H9 (cell line): ENCODE measurements around the gene TNNT2. TPM values are rescaled to one million over a fixed set of nuclear protein-coding genes. Genes with fewer than 3 reads are reported as not detected.
A peak's percentile ranks its signal among the peaks of the same experiment; 100 is the strongest.

ENCODE experiments used
- DNase-seq: peaks from one replicate; pipeline ENCODE4 v3.0.0-alpha.2; 2017
- H2AFZ ChIP-seq: one replicate; pipeline ENCODE4 v1.6.1; 2013; ENCODE audit warnings: mild to moderate bottlenecking, low read length, control low read depth, moderate library complexity
- H2AK5ac ChIP-seq: 2 replicates; pipeline ENCODE4 v1.6.1; 2013; ENCODE audit warnings: low read length, control low read depth, mixed read lengths; ENCODE audit not compliant: insufficient read length
- H2BK120ac ChIP-seq: one replicate; pipeline ENCODE4 v1.6.1; 2013; ENCODE audit warnings: low read depth, mild to moderate bottlenecking, low read length, control low read depth, inconsistent platforms; ENCODE audit not compliant: poor library complexity, severe bottlenecking
- H2BK12ac ChIP-seq: 2 replicates; pipeline ENCODE4 v1.6.1; 2013; ENCODE audit warnings: low read length, control low read depth, mixed read lengths, low read depth; ENCODE audit not compliant: insufficient read length
- H2BK15ac ChIP-seq: 2 replicates; pipeline ENCODE4 v1.6.1; 2013; ENCODE audit warnings: low read depth, low read length, control low read depth
- H2BK20ac ChIP-seq: one replicate; pipeline ENCODE4 v1.6.1; 2013; ENCODE audit warnings: low read depth, mild to moderate bottlenecking, low read length, control low read depth, inconsistent platforms; ENCODE audit not compliant: poor library complexity, severe bottlenecking
- H2BK5ac ChIP-seq: 2 replicates; pipeline ENCODE4 v1.6.1; 2013; ENCODE audit warnings: low read length, control low read depth, mixed read lengths; ENCODE audit not compliant: insufficient read length
- H3K14ac ChIP-seq: 2 replicates; pipeline ENCODE4 v1.6.1; 2013; ENCODE audit warnings: low read length, control low read depth; ENCODE audit not compliant: insufficient read depth
- H3K18ac ChIP-seq: 2 replicates; pipeline ENCODE4 v1.6.1; 2013; ENCODE audit warnings: low read depth, mild to moderate bottlenecking, mixed read lengths, low read length, control low read depth; ENCODE audit not compliant: insufficient read length
- H3K23ac ChIP-seq: 2 replicates; pipeline ENCODE4 v1.6.1; 2013; ENCODE audit warnings: low read length, control low read depth, mixed read lengths, low read depth; ENCODE audit not compliant: insufficient read length
- H3K23me2 ChIP-seq: 2 replicates; pipeline ENCODE4 v1.6.1; 2013; ENCODE audit warnings: low read depth, mild to moderate bottlenecking, mixed read lengths, low read length, control low read depth; ENCODE audit not compliant: insufficient read length, poor library complexity, severe bottlenecking
- H3K27ac ChIP-seq: 2 replicates; pipeline ENCODE4 v1.5.1; 2013; ENCODE audit warnings: low read length, control low read depth, mixed read lengths, low read depth; ENCODE audit not compliant: insufficient read length
- H3K27me3 ChIP-seq: 2 replicates; pipeline ENCODE4 v1.6.1; 2013; ENCODE audit warnings: low read length, control low read depth, inconsistent platforms; ENCODE audit not compliant: insufficient read depth
- H3K4ac ChIP-seq: 2 replicates; pipeline ENCODE4 v1.6.1; 2013; ENCODE audit warnings: low read depth, mild to moderate bottlenecking, control low read depth, inconsistent platforms, low read length, moderate library complexity
- H3K4me1 ChIP-seq: 2 replicates; pipeline ENCODE4 v1.6.1; 2013; ENCODE audit warnings: low read length, control low read depth, inconsistent platforms; ENCODE audit not compliant: insufficient read depth
- H3K4me2 ChIP-seq: 2 replicates; pipeline ENCODE4 v1.6.1; 2013; ENCODE audit warnings: low read length, control low read depth, mixed read lengths; ENCODE audit not compliant: insufficient read length, insufficient read depth
- H3K56ac ChIP-seq: 2 replicates; pipeline ENCODE4 v1.6.1; 2013; ENCODE audit warnings: low read depth, mild to moderate bottlenecking, mixed read lengths, low read length, control low read depth; ENCODE audit not compliant: insufficient read length
- H3K79me1 ChIP-seq: 2 replicates; pipeline ENCODE4 v1.6.1; 2013; ENCODE audit warnings: low read depth, mild to moderate bottlenecking, moderate library complexity, low read length, control low read depth, inconsistent platforms; ENCODE audit not compliant: insufficient read depth, poor library complexity, severe bottlenecking
- H3K79me2 ChIP-seq: 2 replicates; pipeline ENCODE4 v1.6.1; 2013; ENCODE audit warnings: low read length, control low read depth, inconsistent platforms; ENCODE audit not compliant: insufficient read depth
- H3K9ac ChIP-seq: 2 replicates; pipeline ENCODE4 v1.6.1; 2013; ENCODE audit warnings: low read length, control low read depth, mixed read lengths; ENCODE audit not compliant: insufficient read length; ENCODE audit errors: extremely low read depth
- H3K9me3 ChIP-seq: one replicate; pipeline ENCODE4 v1.6.1; 2013; ENCODE audit warnings: low read depth, low read length, inconsistent platforms; ENCODE audit not compliant: control insufficient read depth
- H3T11ph ChIP-seq: one replicate; pipeline ENCODE4 v1.6.1; 2013; ENCODE audit warnings: mild to moderate bottlenecking, low read length, control low read depth, inconsistent platforms
- H4K20me1 ChIP-seq: one replicate; pipeline ENCODE4 v1.6.1; 2013; ENCODE audit not compliant: control insufficient read depth, insufficient read length, insufficient read depth
- H4K5ac ChIP-seq: 2 replicates; pipeline ENCODE4 v1.6.1; 2013; ENCODE audit warnings: low read depth, mild to moderate bottlenecking, mixed read lengths, low read length, control low read depth; ENCODE audit not compliant: insufficient read length
- H4K8ac ChIP-seq: replicated peaks from 2 replicates; pipeline ENCODE4 v1.6.1; 2013; ENCODE audit warnings: low read length, control low read depth, mixed read lengths, low read depth; ENCODE audit not compliant: insufficient read length
- H4K91ac ChIP-seq: 2 replicates; pipeline ENCODE4 v1.6.1; 2013; ENCODE audit warnings: low read depth, mild to moderate bottlenecking, moderate library complexity, mixed read lengths, low read length, control low read depth; ENCODE audit not compliant: insufficient read length
- H3K27ac Mint-ChIP-seq, 3 experiments: 2 replicates in 2 of 3; 3 replicates in 1 of 3; pipeline ENCODE4 v1.8.0; 2020 to 2021; ENCODE audit warnings: mixed read lengths in 3 of 3, mild to moderate bottlenecking in 1 of 3, moderate library complexity in 1 of 3
- H3K27me3 Mint-ChIP-seq: 2 replicates; pipeline ENCODE4 v1.8.0; 2021; ENCODE audit warnings: low read depth, mild to moderate bottlenecking, moderate library complexity, mixed read lengths
- H3K36me3 Mint-ChIP-seq, 3 experiments: 2 replicates in 2 of 3; 3 replicates in 1 of 3; pipeline ENCODE4 v1.8.0; 2020 to 2021; ENCODE audit warnings: low read depth in 3 of 3, mixed read lengths in 3 of 3; ENCODE audit not compliant: insufficient read depth in 1 of 3
- H3K4me1 Mint-ChIP-seq, 2 experiments: 2 replicates each; pipeline ENCODE4 v1.8.0; 2020; ENCODE audit warnings: mixed read lengths in 2 of 2
- H3K4me3 Mint-ChIP-seq, 2 experiments: 2 replicates in 1 of 2; 3 replicates in 1 of 2; pipeline ENCODE4 v1.8.0; 2020 to 2021; ENCODE audit warnings: mild to moderate bottlenecking in 2 of 2, mixed read lengths in 2 of 2, moderate library complexity in 1 of 2
- H3K9me3 Mint-ChIP-seq, 2 experiments: 2 replicates in 1 of 2; 3 replicates in 1 of 2; pipeline ENCODE4 v1.8.0; 2020; ENCODE audit warnings: mild to moderate bottlenecking in 2 of 2, mixed read lengths in 2 of 2, moderate library complexity in 1 of 2
- CTCF ChIP-seq: fragments of 200-600 bp; sonication (generic); conservative IDR thresholded peaks from 3 replicates; pipeline ENCODE4 v1.8.0; 2021; ENCODE audit warnings: antibody characterized with exemption, mild to moderate bottlenecking
- WGBS: extraction: QIAGEN DNeasy Blood & Tissue Kit; methylation state at CpG from one replicate; pipeline ENCODE4 v1.1.7; 2013; ENCODE audit warnings: missing lambda C conversion rate, low lambda C conversion rate, mixed read lengths; ENCODE audit not compliant: insufficient read length; ENCODE audit errors: extremely low coverage; 5-methylcytosine and 5-hydroxymethylcytosine counted together
- total RNA-seq: library from RNA; stranded (reverse); gene quantifications from 2 replicates; pipeline ENCODE4 v1.2.1, GENCODE V29; 2021

TNNT2 gene
- total RNA-seq, 1 experiment from 2014 or later = 8.6 TPM

- H3K23ac ChIP-seq = no peak overlapping the region
- H3K14ac ChIP-seq = no peak overlapping the region
- H2BK5ac ChIP-seq = no peak overlapping the region
- no peak overlapping the region for H2AK5ac ChIP-seq
- H4K91ac ChIP-seq = no peak overlapping the region
- H3K27ac Mint-ChIP-seq = peak overlapping the region in 1 of 3 experiments; percentile 30; a peak in 1 of 7 replicates
- H3K36me3 Mint-ChIP-seq = peaks cover 0 to 2% (median 0%) of the 10 kb centered on the region in 3 experiments; a peak in 2 of 7 replicates
- H3K9me3 Mint-ChIP-seq = no peaks in the 10 kb centered on the region; a peak in 1 of 5 replicates
- H3K9me3 ChIP-seq = no peaks in the 10 kb centered on the region
- no peak overlapping the region for H3T11ph ChIP-seq
- no peaks in the 10 kb centered on the region for H3K79me1 ChIP-seq
- no peak overlapping the region for H3K18ac ChIP-seq
- TF ChIP-seq CTCF = no peak
- H2BK12ac ChIP-seq = no peak overlapping the region
- H4K8ac ChIP-seq = no peak overlapping the region
- H3K27me3 ChIP-seq = peaks cover 5% of the 10 kb centered on the region; the same call in 1 of the 2 replicates
- peaks cover 17% of the 10 kb centered on the region for H3K27me3 Mint-ChIP-seq
- H2BK120ac ChIP-seq = no peak overlapping the region
- no peak for DNase-seq
- no peak overlapping the region for H3K4ac ChIP-seq
- H3K56ac ChIP-seq = no peak overlapping the region
- H4K20me1 ChIP-seq = peaks cover 2% of the 10 kb centered on the region
- H3K79me2 ChIP-seq = no peaks in the 10 kb centered on the region
- peaks cover 16% of the 10 kb centered on the region for H3K23me2 ChIP-seq
- no CpG with 5 or more reads among the region's 4 CpGs for WGBS
- no peak overlapping the region for H3K4me2 ChIP-seq
- H2BK20ac ChIP-seq = no peak overlapping the region
- H3K27ac ChIP-seq = no peak overlapping the region
- peaks cover 54 to 62% of the 10 kb centered on the region in 2 experiments for H3K4me1 Mint-ChIP-seq
- H2AFZ ChIP-seq = no peak overlapping the region
- H3K4me3 Mint-ChIP-seq = no peak overlapping the region
- H3K9ac ChIP-seq = no peak overlapping the region
- no peak overlapping the region for H2BK15ac ChIP-seq
- no peak overlapping the region for H4K5ac ChIP-seq
- H3K4me1 ChIP-seq = no peaks in the 10 kb centered on the region
Measured at GRCh38 chr1:201395936-201396335, 18.5 kb upstream of the TNNT2 start.
